K562 (cell line): ENCODE data around the gene PPP1R9B. TPM values are rescaled to one million over a fixed set of nuclear protein-coding genes. Genes with fewer than 3 reads are reported as not detected.

ENCODE experiments used
- CEBPG ChIP-seq, 3 experiments: fragments of 200-800 bp in 1 of 3; sonication (Bioruptor generic) in 1 of 3; sonication (generic) in 1 of 3; formaldehyde crosslinking in 1 of 3; IDR thresholded peaks in 2 of 3; conservative IDR thresholded peaks in 1 of 3; 2 replicates each; pipeline versions ENCODE4 v1.6.1 to v1.8.0; 2016 to 2022; ENCODE audit warnings: missing compliant biosample characterization in 2 of 3, missing genetic modification characterization in 2 of 3, mild to moderate bottlenecking in 1 of 3, missing genetic modification reagents in 1 of 3
- CHCHD3 ChIP-seq: fragments of 250-450 bp; sonication (Bioruptor Pico); IDR thresholded peaks from 2 replicates; pipeline ENCODE4 v2.1.2; 2022; ENCODE audit warnings: mild to moderate bottlenecking
- E2F6 ChIP-seq, 2 experiments: IDR thresholded peaks; 2 replicates each; pipeline ENCODE4 v1.6.1; 2011; ENCODE audit warnings: borderline replicate concordance in 1 of 2, control low read depth in 1 of 2, low read depth in 1 of 2, low read length in 1 of 2, mild to moderate bottlenecking in 1 of 2, mixed read lengths in 1 of 2, moderate library complexity in 1 of 2; ENCODE audit not compliant: insufficient read depth in 1 of 2, insufficient read length in 1 of 2, poor library complexity in 1 of 2, severe bottlenecking in 1 of 2; ENCODE audit errors: extremely low read depth in 1 of 2
- ILF3 ChIP-seq: fragments of 450-650 bp; IDR thresholded peaks from 2 replicates; pipeline ENCODE4 v1.6.1; 2018; ENCODE audit warnings: antibody characterized with exemption, mild to moderate bottlenecking, moderate library complexity, borderline replicate concordance
- KLF16 ChIP-seq: IDR thresholded peaks from 2 replicates; pipeline ENCODE4 v1.6.1; 2016; ENCODE audit warnings: antibody characterized with exemption
- NFIX ChIP-seq: fragments of 250-450 bp; sonication (Bioruptor Pico); IDR thresholded peaks from 2 replicates; pipeline ENCODE4 v1.4.0; 2020; ENCODE audit warnings: low read depth, mild to moderate bottlenecking, moderate library complexity
- RAD21 ChIP-seq, 2 experiments: fragments of 250-450 bp in 1 of 2; fragments of 450-650 bp in 1 of 2; sonication (Bioruptor Pico) in 1 of 2; formaldehyde crosslinking in 1 of 2; IDR thresholded peaks in 1 of 2; conservative IDR thresholded peaks in 1 of 2; 2 replicates each; pipeline versions ENCODE4 v1.4.0 to v1.8.0; 2020 to 2022; ENCODE audit warnings: mild to moderate bottlenecking in 2 of 2, moderate library complexity in 1 of 2
- RB1 ChIP-seq: fragments of 450-650 bp; IDR thresholded peaks from 2 replicates; pipeline ENCODE4 v1.6.1; 2017; ENCODE audit warnings: low read depth, mild to moderate bottlenecking
- RBBP5 ChIP-seq: fragments of 200-600 bp; sonication (generic); IDR thresholded peaks from 2 replicates; pipeline ENCODE4 v1.6.1; 2012; ENCODE audit warnings: borderline replicate concordance, mild to moderate bottlenecking, low read length, control low read depth, inconsistent platforms; ENCODE audit not compliant: insufficient read depth, poor library complexity, severe bottlenecking
- ZNF217 ChIP-seq: sonication (generic); formaldehyde crosslinking; IDR thresholded peaks from 2 replicates; pipeline ENCODE4 v1.8.0; 2022; ENCODE audit warnings: mild to moderate bottlenecking, missing genetic modification reagents
- polyA plus RNA-seq, 8 experiments: library from polyadenylated mRNA; depleted of rRNA in 4 of 8; stranded (reverse) in 5 of 8; unstranded in 3 of 8; fragments of >200 nt; fragmentation: Nextera tagmentation in 2 of 8; fragmentation: Illumina TruSeq in 1 of 8; extraction: Ambion mirVana in 2 of 8; extraction: Trizol in 1 of 8; gene quantifications; 2 replicates each; pipeline versions ENCODE4 v1.2.1 to v1.2.3, GENCODE V29; 2011 to 2014; ENCODE audit warnings: inconsistent platforms in 1 of 8, missing spikeins in 1 of 8
- total RNA-seq, 7 experiments: library from RNA; depleted of rRNA in 6 of 7; stranded (reverse); fragments of >200 nt in 6 of 7; fragmentation: Illumina TruSeq in 2 of 7; extraction: Trizol in 2 of 7; gene quantifications; 2 replicates each; pipeline versions ENCODE4 v1.2.1 to v1.2.3, GENCODE V29; 2011 to 2021; ENCODE audit warnings: low replicate concordance in 1 of 7
- TF ChIP-seq, protein P1 (sequence below), 3 experiments: IDR thresholded peaks in 2 of 3; conservative IDR thresholded peaks in 1 of 3; 2 replicates each; pipeline ENCODE4 v1.5.1; 2011 to 2012; ENCODE audit warnings: low read length in 3 of 3, mild to moderate bottlenecking in 3 of 3, control low read depth in 2 of 3, improper control_type of control experiment in 1 of 3, inconsistent platforms in 1 of 3, low read depth in 1 of 3, mixed read lengths in 1 of 3, moderate library complexity in 1 of 3; ENCODE audit not compliant: insufficient read depth in 2 of 3
- TF ChIP-seq, protein P2 (sequence below): fragments of 450-650 bp; formaldehyde crosslinking; IDR thresholded peaks from 2 replicates; pipeline ENCODE4 v1.4.0; 2020; ENCODE audit warnings: mild to moderate bottlenecking
- TF ChIP-seq, protein P3 (sequence below): sonication (generic); formaldehyde crosslinking; IDR thresholded peaks from 2 replicates; pipeline ENCODE4 v1.8.0; 2022; ENCODE audit warnings: mild to moderate bottlenecking, low read depth, missing genetic modification reagents
- TF ChIP-seq, protein P4 (sequence below), 2 experiments: fragments of 450-650 bp; conservative IDR thresholded peaks; 2 replicates each; pipeline ENCODE4 v1.6.1; 2017; ENCODE audit warnings: mild to moderate bottlenecking in 2 of 2, moderate library complexity in 2 of 2
- TF ChIP-seq, protein P5 (sequence below): IDR thresholded peaks from 2 replicates; pipeline ENCODE4 v1.6.1; 2012; ENCODE audit warnings: low read depth, low read length, improper control_type of control experiment, borderline replicate concordance

The PPP1R9B gene
- total and polyA plus RNA-seq, 9 of the 15 experiments (the other 6 are each of a cell fraction or from before 2014, with no cell fraction given), result 0.10 to 63.5 (median 24.7) TPM

GRCh38 chr17:50094243-50094752, 56.2 kb downstream of the PPP1R9B start (continued):
- TF ChIP-seq E2F6 (IDR thresholded peaks at IDR 0.05; ENCODE audit: borderline replicate concordance in 1 of 2, extremely low read depth in 1 of 2, insufficient read depth in 1 of 2, insufficient read length in 1 of 2, low read depth in 1 of 2, low read length in 1 of 2, poor library complexity in 1 of 2, severe bottlenecking in 1 of 2), result no peak
- no peak for TF ChIP-seq CHCHD3 (CRISPR knock-in tag)
- TF ChIP-seq, protein P1, sequence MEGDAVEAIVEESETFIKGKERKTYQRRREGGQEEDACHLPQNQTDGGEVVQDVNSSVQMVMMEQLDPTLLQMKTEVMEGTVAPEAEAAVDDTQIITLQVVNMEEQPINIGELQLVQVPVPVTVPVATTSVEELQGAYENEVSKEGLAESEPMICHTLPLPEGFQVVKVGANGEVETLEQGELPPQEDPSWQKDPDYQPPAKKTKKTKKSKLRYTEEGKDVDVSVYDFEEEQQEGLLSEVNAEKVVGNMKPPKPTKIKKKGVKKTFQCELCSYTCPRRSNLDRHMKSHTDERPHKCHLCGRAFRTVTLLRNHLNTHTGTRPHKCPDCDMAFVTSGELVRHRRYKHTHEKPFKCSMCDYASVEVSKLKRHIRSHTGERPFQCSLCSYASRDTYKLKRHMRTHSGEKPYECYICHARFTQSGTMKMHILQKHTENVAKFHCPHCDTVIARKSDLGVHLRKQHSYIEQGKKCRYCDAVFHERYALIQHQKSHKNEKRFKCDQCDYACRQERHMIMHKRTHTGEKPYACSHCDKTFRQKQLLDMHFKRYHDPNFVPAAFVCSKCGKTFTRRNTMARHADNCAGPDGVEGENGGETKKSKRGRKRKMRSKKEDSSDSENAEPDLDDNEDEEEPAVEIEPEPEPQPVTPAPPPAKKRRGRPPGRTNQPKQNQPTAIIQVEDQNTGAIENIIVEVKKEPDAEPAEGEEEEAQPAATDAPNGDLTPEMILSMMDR (IDR thresholded peaks at IDR 0.05 in 2 of 3, conservative IDR thresholded peaks at IDR 0.05 in 1 of 3; ENCODE audit: insufficient read depth in 2 of 3, low read depth in 1 of 3, low read length in 3 of 3), result peak; percentile 77 to 93 (median 80)
- no peak for TF ChIP-seq ILF3
- TF ChIP-seq RBBP5, result no peak
- TF ChIP-seq, protein P2, sequence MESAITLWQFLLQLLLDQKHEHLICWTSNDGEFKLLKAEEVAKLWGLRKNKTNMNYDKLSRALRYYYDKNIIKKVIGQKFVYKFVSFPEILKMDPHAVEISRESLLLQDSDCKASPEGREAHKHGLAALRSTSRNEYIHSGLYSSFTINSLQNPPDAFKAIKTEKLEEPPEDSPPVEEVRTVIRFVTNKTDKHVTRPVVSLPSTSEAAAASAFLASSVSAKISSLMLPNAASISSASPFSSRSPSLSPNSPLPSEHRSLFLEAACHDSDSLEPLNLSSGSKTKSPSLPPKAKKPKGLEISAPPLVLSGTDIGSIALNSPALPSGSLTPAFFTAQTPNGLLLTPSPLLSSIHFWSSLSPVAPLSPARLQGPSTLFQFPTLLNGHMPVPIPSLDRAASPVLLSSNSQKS (CRISPR knock-in tag), result no peak
- TF ChIP-seq CEBPG (CRISPR knock-in tag; IDR thresholded peaks at IDR 0.05), result no peak
- TF ChIP-seq CEBPG (tag; conservative IDR thresholded peaks at IDR 0.05 in 1 of 2, IDR thresholded peaks at IDR 0.05 in 1 of 2), result no peak
- TF ChIP-seq, protein P3, sequence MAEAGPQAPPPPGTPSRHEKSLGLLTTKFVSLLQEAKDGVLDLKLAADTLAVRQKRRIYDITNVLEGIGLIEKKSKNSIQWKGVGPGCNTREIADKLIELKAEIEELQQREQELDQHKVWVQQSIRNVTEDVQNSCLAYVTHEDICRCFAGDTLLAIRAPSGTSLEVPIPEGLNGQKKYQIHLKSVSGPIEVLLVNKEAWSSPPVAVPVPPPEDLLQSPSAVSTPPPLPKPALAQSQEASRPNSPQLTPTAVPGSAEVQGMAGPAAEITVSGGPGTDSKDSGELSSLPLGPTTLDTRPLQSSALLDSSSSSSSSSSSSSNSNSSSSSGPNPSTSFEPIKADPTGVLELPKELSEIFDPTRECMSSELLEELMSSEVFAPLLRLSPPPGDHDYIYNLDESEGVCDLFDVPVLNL (CRISPR knock-in tag), result no peak
- TF ChIP-seq, protein P4, sequence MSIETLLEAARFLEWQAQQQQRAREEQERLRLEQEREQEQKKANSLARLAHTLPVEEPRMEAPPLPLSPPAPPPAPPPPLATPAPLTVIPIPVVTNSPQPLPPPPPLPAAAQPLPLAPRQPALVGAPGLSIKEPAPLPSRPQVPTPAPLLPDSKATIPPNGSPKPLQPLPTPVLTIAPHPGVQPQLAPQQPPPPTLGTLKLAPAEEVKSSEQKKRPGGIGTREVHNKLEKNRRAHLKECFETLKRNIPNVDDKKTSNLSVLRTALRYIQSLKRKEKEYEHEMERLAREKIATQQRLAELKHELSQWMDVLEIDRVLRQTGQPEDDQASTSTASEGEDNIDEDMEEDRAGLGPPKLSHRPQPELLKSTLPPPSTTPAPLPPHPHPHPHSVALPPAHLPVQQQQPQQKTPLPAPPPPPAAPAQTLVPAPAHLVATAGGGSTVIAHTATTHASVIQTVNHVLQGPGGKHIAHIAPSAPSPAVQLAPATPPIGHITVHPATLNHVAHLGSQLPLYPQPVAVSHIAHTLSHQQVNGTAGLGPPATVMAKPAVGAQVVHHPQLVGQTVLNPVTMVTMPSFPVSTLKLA (conservative IDR thresholded peaks at IDR 0.05), result no peak
- peak; percentile 60 to 72 for TF ChIP-seq RAD21 (CRISPR knock-in tag; conservative IDR thresholded peaks at IDR 0.05 in 1 of 2, IDR thresholded peaks at IDR 0.05 in 1 of 2)
- no peak for TF ChIP-seq ZNF217 (CRISPR knock-in tag)
- TF ChIP-seq, protein P5, sequence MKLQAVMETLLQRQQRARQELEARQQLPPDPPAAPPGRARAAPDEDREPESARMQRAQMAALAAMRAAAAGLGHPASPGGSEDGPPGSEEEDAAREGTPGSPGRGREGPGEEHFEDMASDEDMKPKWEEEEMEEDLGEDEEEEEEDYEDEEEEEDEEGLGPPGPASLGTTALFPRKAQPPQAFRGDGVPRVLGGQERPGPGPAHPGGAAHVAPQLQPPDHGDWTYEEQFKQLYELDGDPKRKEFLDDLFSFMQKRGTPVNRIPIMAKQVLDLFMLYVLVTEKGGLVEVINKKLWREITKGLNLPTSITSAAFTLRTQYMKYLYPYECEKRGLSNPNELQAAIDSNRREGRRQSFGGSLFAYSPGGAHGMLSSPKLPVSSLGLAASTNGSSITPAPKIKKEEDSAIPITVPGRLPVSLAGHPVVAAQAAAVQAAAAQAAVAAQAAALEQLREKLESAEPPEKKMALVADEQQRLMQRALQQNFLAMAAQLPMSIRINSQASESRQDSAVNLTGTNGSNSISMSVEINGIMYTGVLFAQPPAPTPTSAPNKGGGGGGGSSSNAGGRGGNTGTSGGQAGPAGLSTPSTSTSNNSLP, result no peak
- peak; percentile 47; the same call in 1 of the 2 replicates for TF ChIP-seq RB1
- TF ChIP-seq KLF16, result peak; percentile 12; the same call in 1 of the 2 replicates
- TF ChIP-seq NFIX (CRISPR knock-in tag), result no peak
